Measurements from ENCODE around the gene CDKN1C. TPM values are rescaled to one million over a fixed set of nuclear protein-coding genes. Genes with fewer than 3 reads are reported as not detected.

Gene CDKN1C
- polyA plus RNA-seq, 3 donors = 121 to 168 (median 144) TPM

GRCh38 chr11:2881076-2881980, 4.2 kb downstream of the CDKN1C start:
- no peak for DNase-seq

GRCh38 chr11:2880646-2881045, 4.9 kb downstream of the CDKN1C start:
- no peak for DNase-seq

GRCh38 chr11:2878782-2879181, 6.8 kb downstream of the CDKN1C start:
- DNase-seq = no peak

GRCh38 chr11:2877474-2877873, 8.1 kb downstream of the CDKN1C start:
- DNase-seq = no peak

GRCh38 chr11:2874963-2875362, 10.6 kb downstream of the CDKN1C start:
- no peak for DNase-seq

GRCh38 chr11:2870969-2871680, 14.4 kb downstream of the CDKN1C start:
- DNase-seq = no peak

- no peak for DNase-seq
These were observed 15.1 kb downstream of the CDKN1C start for GRCh38 chr11:2870460-2870859.

GRCh38 chr11:2869561-2870427, 15.8 kb downstream of the CDKN1C start:
- no peak for DNase-seq

GRCh38 chr11:2869134-2869526, 16.4 kb downstream of the CDKN1C start:
- no peak for DNase-seq

- no peak for DNase-seq
These were observed 17.0 kb downstream of the CDKN1C start for GRCh38 chr11:2868506-2869133.

- DNase-seq = no peak
These were observed 17.7 kb downstream of the CDKN1C start for GRCh38 chr11:2867722-2868505.

GRCh38 chr11:2867142-2867541, 18.4 kb downstream of the CDKN1C start:
- DNase-seq = no peak

GRCh38 chr11:2865922-2866577, 19.5 kb downstream of the CDKN1C start:
- no peak for DNase-seq

GRCh38 chr11:2864901-2865300, 20.7 kb downstream of the CDKN1C start:
- DNase-seq = no peak

- DNase-seq = no peak
These were observed 22.3 kb downstream of the CDKN1C start for GRCh38 chr11:2863276-2863618.

- DNase-seq = no peak
These were observed 22.9 kb downstream of the CDKN1C start for GRCh38 chr11:2862395-2863275.

GRCh38 chr11:2860636-2861035, 24.9 kb downstream of the CDKN1C start:
- DNase-seq = no peak

GRCh38 chr11:2859699-2860037, 25.9 kb downstream of the CDKN1C start:
- DNase-seq = no peak

- no peak for DNase-seq
These were observed 26.4 kb downstream of the CDKN1C start for GRCh38 chr11:2858995-2859698.

All from renal pelvis (tissue), 4 donors.